H1 (cell line): ENCODE measurements around the gene UBE2A. TPM values are rescaled to one million over a fixed set of nuclear protein-coding genes. Genes with fewer than 3 reads are reported as not detected.

Source experiments
- CTCF ChIA-PET: fragments of 300-600 bp; sonication (Branson Sonifier 250); formaldehyde crosslinking; loops from one replicate; lab custom pipeline; 2021; ENCODE audit not compliant: partially characterized antibody; lab: Charles Lee
- POLR2A ChIA-PET: fragments of 300-600 bp; sonication (Branson Sonifier 250); formaldehyde crosslinking; loops from one replicate; lab custom pipeline; 2021; ENCODE audit warnings: inconsistent platforms; ENCODE audit not compliant: partially characterized antibody; lab: Charles Lee
- DNase-seq, 2 experiments: peaks; one replicate each; pipeline versions ENCODE4 v3.0.0 to v3.0.0-alpha.2; 2010 to 2022; ENCODE audit warnings: low spot score in 2 of 2, low read depth in 1 of 2, mixed read lengths in 1 of 2
- FAIRE-seq: peaks from 2 replicates; lab custom pipeline; 2011; peaks lifted over from hg19 to GRCh38; lab: Jason Lieb, UNC
- H2AFZ ChIP-seq: 2 replicates; pipeline ENCODE4 v1.8.1; 2012; ENCODE audit warnings: low read length, inconsistent platforms
- H2AK5ac ChIP-seq: 2 replicates; pipeline ENCODE4 v1.6.1; 2013; ENCODE audit warnings: low read depth, low read length
- H2BK120ac ChIP-seq: replicated peaks from 2 replicates; pipeline ENCODE3; 2013; ENCODE audit warnings: low read depth, low read length, inconsistent platforms
- H2BK12ac ChIP-seq: 2 replicates; pipeline ENCODE4 v1.6.1; 2013; ENCODE audit warnings: low read depth, low read length
- H2BK15ac ChIP-seq: 2 replicates; pipeline ENCODE4 v1.6.1; 2013; ENCODE audit warnings: low read length
- H2BK20ac ChIP-seq: 2 replicates; pipeline ENCODE4 v1.6.1; 2013; ENCODE audit warnings: low read length
- H2BK5ac ChIP-seq: 2 replicates; pipeline ENCODE4 v1.6.1; 2013; ENCODE audit warnings: low read depth, low read length
- H3K14ac ChIP-seq: 2 replicates; pipeline ENCODE4 v1.6.1; 2013; ENCODE audit warnings: inconsistent platforms; ENCODE audit not compliant: insufficient read length
- H3K18ac ChIP-seq: 2 replicates; pipeline ENCODE4 v1.6.1; 2013; ENCODE audit warnings: low read length; ENCODE audit errors: extremely low read depth
- H3K23ac ChIP-seq: 2 replicates; pipeline ENCODE4 v1.6.1; 2013; ENCODE audit warnings: inconsistent platforms; ENCODE audit not compliant: insufficient read length
- H3K23me2 ChIP-seq: 2 replicates; pipeline ENCODE4 v1.6.1; 2013; ENCODE audit warnings: low read depth, low read length
- H3K27ac ChIP-seq: 2 replicates; pipeline ENCODE4 v1.6.1; 2011; ENCODE audit warnings: low read depth, low read length, inconsistent platforms
- H3K27me3 ChIP-seq, 4 experiments: replicated peaks in 1 of 4; 1 replicate in 1 of 4; 2 replicates in 3 of 4; pipeline versions ENCODE4 v1.6.1 to v1.8.1; 2011 to 2013; ENCODE audit warnings: low read length in 3 of 4, mild to moderate bottlenecking in 3 of 4, inconsistent platforms in 2 of 4, mixed read lengths in 2 of 4, moderate library complexity in 1 of 4; ENCODE audit not compliant: control insufficient read depth in 3 of 4, insufficient read depth in 3 of 4; ENCODE audit errors: extremely low read depth in 1 of 4
- H3K36me3 ChIP-seq, 4 experiments: 2 replicates each; pipeline versions ENCODE4 v1.6.1 to v1.8.1; 2011 to 2013; ENCODE audit warnings: mild to moderate bottlenecking in 4 of 4, low read length in 3 of 4, moderate library complexity in 2 of 4, control low read depth in 1 of 4, inconsistent platforms in 1 of 4; ENCODE audit not compliant: insufficient read depth in 4 of 4, control insufficient read depth in 2 of 4
- H3K4ac ChIP-seq: replicated peaks from 2 replicates; pipeline ENCODE3; 2013; ENCODE audit warnings: low read length, low read depth, mixed read lengths, inconsistent platforms; ENCODE audit not compliant: insufficient read length
- H3K4me1 ChIP-seq, 4 experiments: replicated peaks in 1 of 4; 1 replicate in 1 of 4; 2 replicates in 3 of 4; pipeline versions ENCODE4 v1.6.1 to v1.8.1; 2011 to 2013; ENCODE audit warnings: low read length in 3 of 4, inconsistent platforms in 2 of 4, mixed read lengths in 1 of 4; ENCODE audit not compliant: insufficient read depth in 4 of 4, control insufficient read depth in 3 of 4
- H3K4me2 ChIP-seq, 2 experiments: 2 replicates each; pipeline versions ENCODE4 v1.6.1 to v1.8.1; 2011 to 2013; ENCODE audit warnings: low read depth in 2 of 2, low read length in 2 of 2, control low read depth in 1 of 2, inconsistent platforms in 1 of 2, mild to moderate bottlenecking in 1 of 2; ENCODE audit not compliant: insufficient read depth in 1 of 2
- H3K4me3 ChIP-seq, 4 experiments: fragments of 200-600, 300-600 bp in 1 of 4; sonication (generic), shearing (Covaris generic), sonication (Bioruptor Twin) in 1 of 4; 2 replicates each; pipeline versions ENCODE4 v1.5.1 to v1.8.1; 2011 to 2016; ENCODE audit warnings: low read length in 4 of 4, low read depth in 3 of 4, control low read depth in 2 of 4, inconsistent platforms in 2 of 4, mild to moderate bottlenecking in 2 of 4, mixed read lengths in 1 of 4, moderate library complexity in 1 of 4; ENCODE audit not compliant: insufficient read depth in 2 of 4; ENCODE audit errors: extremely low read depth in 1 of 4
- H3K56ac ChIP-seq: replicated peaks from 2 replicates; pipeline ENCODE3; 2013; ENCODE audit warnings: low read depth, mild to moderate bottlenecking, mixed read lengths, low read length, inconsistent platforms; ENCODE audit not compliant: insufficient read length
- H3K79me1 ChIP-seq: 2 replicates; pipeline ENCODE4 v1.6.1; 2013; ENCODE audit warnings: low read depth, low read length, control low read depth
- H3K79me2 ChIP-seq, 2 experiments: 2 replicates each; pipeline versions ENCODE4 v1.6.1 to v1.8.1; 2012 to 2013; ENCODE audit warnings: low read length in 2 of 2, mild to moderate bottlenecking in 2 of 2, inconsistent platforms in 1 of 2; ENCODE audit not compliant: insufficient read depth in 2 of 2, control insufficient read depth in 1 of 2
- H3K9ac ChIP-seq, 4 experiments: replicated peaks in 1 of 4; 1 replicate in 1 of 4; 2 replicates in 3 of 4; pipeline versions ENCODE4 v1.6.1 to v1.8.1; 2011 to 2013; ENCODE audit warnings: low read depth in 3 of 4, low read length in 3 of 4, control low read depth in 2 of 4, mild to moderate bottlenecking in 2 of 4, moderate library complexity in 2 of 4, inconsistent platforms in 1 of 4; ENCODE audit errors: extremely low read depth in 1 of 4
- H3K9me3 ChIP-seq, 2 experiments: 2 replicates each; pipeline versions ENCODE4 v1.6.1 to v1.8.1; 2012 to 2013; ENCODE audit warnings: mild to moderate bottlenecking in 2 of 2, moderate library complexity in 2 of 2, control low read depth in 1 of 2, inconsistent platforms in 1 of 2, low read depth in 1 of 2, low read length in 1 of 2, mixed read lengths in 1 of 2; ENCODE audit not compliant: insufficient read depth in 2 of 2
- H4K20me1 ChIP-seq, 2 experiments: replicated peaks in 1 of 2; 2 replicates each; pipeline versions ENCODE3 to v1.8.1; 2011 to 2013; ENCODE audit warnings: inconsistent platforms in 2 of 2, low read length in 2 of 2, mild to moderate bottlenecking in 1 of 2; ENCODE audit not compliant: insufficient read depth in 2 of 2, control insufficient read depth in 1 of 2
- H4K5ac ChIP-seq: 2 replicates; pipeline ENCODE4 v1.6.1; 2013; ENCODE audit warnings: low read length, low read depth, mixed read lengths, inconsistent platforms; ENCODE audit not compliant: insufficient read length
- H4K8ac ChIP-seq: 2 replicates; pipeline ENCODE4 v1.8.0; 2013; ENCODE audit warnings: mild to moderate bottlenecking, moderate library complexity, low read length, inconsistent platforms; ENCODE audit not compliant: insufficient read depth; ENCODE audit errors: extremely low read depth
- H4K91ac ChIP-seq: replicated peaks from 2 replicates; pipeline ENCODE3; 2013; ENCODE audit warnings: low read length, mixed read lengths, inconsistent platforms; ENCODE audit not compliant: insufficient read length
- BRCA1 ChIP-seq: IDR thresholded peaks from 2 replicates; pipeline ENCODE4 v1.6.1; 2012; ENCODE audit warnings: low read depth, low read length, improper control_type of control experiment
- CHD2 ChIP-seq: IDR thresholded peaks from 2 replicates; pipeline ENCODE4 v1.6.1; 2012; ENCODE audit warnings: low read length, improper control_type of control experiment
- CREB1 ChIP-seq: IDR thresholded peaks from 2 replicates; pipeline ENCODE4 v1.6.1; 2012; ENCODE audit warnings: inconsistent platforms
- E2F6 ChIP-seq: IDR thresholded peaks from 2 replicates; pipeline ENCODE4 v1.6.1; 2012; ENCODE audit warnings: inconsistent platforms
- EZH2 ChIP-seq: fragments of 200-600 bp; sonication (generic); IDR thresholded peaks from 2 replicates; pipeline ENCODE4 v1.7.1; 2012; ENCODE audit warnings: low read depth, mild to moderate bottlenecking, moderate library complexity, low read length, inconsistent platforms; ENCODE audit not compliant: severe bottlenecking
- NRF1 ChIP-seq: IDR thresholded peaks from 2 replicates; pipeline ENCODE4 v1.6.1; 2011; ENCODE audit warnings: mild to moderate bottlenecking, low read depth, low read length, improper control_type of control experiment
- POLR2AphosphoS5 ChIP-seq: IDR thresholded peaks from 2 replicates; pipeline ENCODE4 v1.6.1; 2011; ENCODE audit warnings: low read depth, low read length
- RBBP5 ChIP-seq: IDR thresholded peaks from 2 replicates; pipeline ENCODE4 v1.7.1; 2012; ENCODE audit warnings: low read depth, mild to moderate bottlenecking, inconsistent platforms, low read length, moderate library complexity, borderline replicate concordance
- TAF1 ChIP-seq: IDR thresholded peaks from 2 replicates; pipeline ENCODE4 v1.6.1; 2011; ENCODE audit warnings: mild to moderate bottlenecking, low read depth, low read length
- TBP ChIP-seq: IDR thresholded peaks from 2 replicates; pipeline ENCODE4 v1.6.1; 2011; ENCODE audit warnings: low read depth, low read length, improper control_type of control experiment
- WGBS, 2 experiments: shearing (Covaris generic) in 1 of 2; methylation state at CpG; one replicate each; pipeline versions ENCODE4 v1.1.6 to v1.1.7; 2013 to 2015; ENCODE audit warnings: low lambda C conversion rate in 2 of 2, mixed read lengths in 2 of 2, inconsistent platforms in 1 of 2, low coverage in 1 of 2, missing lambda C conversion rate in 1 of 2; ENCODE audit not compliant: insufficient replicate concordance in 2 of 2, insufficient coverage in 1 of 2, insufficient read length in 1 of 2; ENCODE audit errors: extremely low coverage in 1 of 2, missing lambda C conversion rate in 1 of 2; 5-methylcytosine and 5-hydroxymethylcytosine counted together
- polyA plus RNA-seq, 7 experiments: library from polyadenylated mRNA; depleted of rRNA in 3 of 7; stranded (reverse) in 5 of 7; unstranded in 2 of 7; fragments of >200 nt in 5 of 7; fragments of 200-250 nt in 2 of 7; gene quantifications; 1 replicate in 5 of 7; 2 replicates in 1 of 7; 4 replicates in 1 of 7; pipeline versions ENCODE4 v1.2.1 to v1.2.3, GENCODE V29; 2011 to 2013; ENCODE audit warnings: missing spikeins in 2 of 7, mixed read lengths in 2 of 7
- total RNA-seq: library from RNA; stranded (reverse); fragmentation: NEBNext Ultra II Directional; extraction: Animal tissue kit (Norgen Biotek cat#: 25700); gene quantifications from 2 replicates; pipeline ENCODE4 v1.2.1, GENCODE V29; 2021

The UBE2A gene
- total and polyA plus RNA-seq, 2 of the 8 experiments (the other 6 are each of a cell fraction or from before 2014, with no cell fraction given), result 24.8 to 43.9 TPM

GRCh38 chrX:119606280-119607017 lies 32.1 kb downstream of the UBE2A start, which contains the start of gene NKRF:
NKRF (minus strand) TSS chrX:119606424.
- ChIA-PET POLR2A (interaction anchor here (0.7 to 1.9 kb wide), 8 partner anchors 9 to 154 kb away, joined by 3 to 8 read pairs (median 3); partner anchors contain the start of gene SOWAHD), CTCF (interaction anchor here (0.6 to 1.9 kb wide), 4 partner anchors 10 to 361 kb away, joined by 3 to 6 read pairs (median 3); no protein-coding TSS in a partner anchor)
- Histone ChIP-seq H3K56ac (peak within 1 kb of the TSS; percentile 59), H3K27ac (no peak within 1 kb of the TSS; the same call in 1 of the 2 replicates), H3K36me3 (no peaks in the 10 kb centered on the region), H2BK5ac (no peak within 1 kb of the TSS), H2AK5ac (no peak within 1 kb of the TSS), H2BK120ac (no peak within 1 kb of the TSS), H4K5ac (no peak within 1 kb of the TSS), H3K9me3 (no peaks in the 10 kb centered on the region), H3K18ac (peak within 1 kb of the TSS; percentile 96; the same call in 1 of the 2 replicates), H3K23me2 (peaks cover 2% of the 10 kb centered on the region; the same call in 1 of the 2 replicates), H3K4me1 (no peaks in the 10 kb centered on the region; a peak in 1 of 7 replicates), H3K14ac (no peak within 1 kb of the TSS), H3K4me2 (peak within 1 kb of the TSS; percentile 79 to 86), H2AFZ (peak within 1 kb of the TSS; percentile 77), H4K20me1 (peaks cover 4 to 6% of the 10 kb centered on the region in 2 experiments), H2BK15ac (no peak within 1 kb of the TSS), H2BK12ac (no peak within 1 kb of the TSS), H3K79me2 (peaks cover 0 to 20% of the 10 kb centered on the region in 2 experiments; a peak in 2 of 4 replicates), H3K9ac (peak within 1 kb of the TSS; percentile 78 to 95 (median 83)), H2BK20ac (no peak within 1 kb of the TSS), H3K23ac (no peak within 1 kb of the TSS), H3K4ac (no peak within 1 kb of the TSS), H3K27me3 (peaks cover 0 to 15% (median 4%) of the 10 kb centered on the region in 4 experiments; a peak in 4 of 7 replicates), H3K79me1 (no peaks in the 10 kb centered on the region; the same call in 1 of the 2 replicates), H4K91ac (no peak within 1 kb of the TSS), H3K4me3 (peak within 1 kb of the TSS; percentile 59 to 80 (median 68)), H4K8ac (peak within 1 kb of the TSS; percentile 93)
- FAIRE-seq, result peak; percentile 82
- peak; percentile 56 to 89 for DNase-seq
- 17% methylated on average over 32 of the region's 46 CpGs; no CpG with 5 or more reads in 1 of the 2 experiments for WGBS, 2 experiments
- TF ChIP-seq EZH2, result no peak
- peak; percentile 89 for TF ChIP-seq CREB1
- TF ChIP-seq E2F6, result peak; percentile 79
- TF ChIP-seq TBP, result no peak
- TF ChIP-seq BRCA1, result peak; percentile 88
- TF ChIP-seq POLR2AphosphoS5, result peak; percentile 82
- peak; percentile 62; the same call in 1 of the 2 replicates for TF ChIP-seq TAF1
- peak; percentile 65 for TF ChIP-seq NRF1
- no peak for TF ChIP-seq RBBP5
- peak; percentile 96 for TF ChIP-seq CHD2
